ENCODE data around the gene NAALAD2. TPM values are rescaled to one million over a fixed set of nuclear protein-coding genes. Genes with fewer than 3 reads are reported as not detected.
"Not testable (repeated sequence)": the region's sequence is repeated elsewhere in the genome, so short reads cannot be mapped to it uniquely, and the experiment has no call there.

The NAALAD2 gene
- total and polyA plus RNA-seq, 4 experiments from 2014 or later: 0.08 TPM; not detected in 3

- Histone ChIP-seq H3K27ac (ENCODE audit: low read depth, low read length) (no peak overlapping the region), H3K4me3 (ENCODE audit: low read length in 2 of 2) (no peak overlapping the region), H3K9me3 (ENCODE audit: control insufficient read depth in 1 of 2, low read length in 2 of 2) (no peaks in the 10 kb centered on the region), H3K36me3 (ENCODE audit: insufficient read depth, low read length) (no peaks in the 10 kb centered on the region), H3K27me3 (ENCODE audit: insufficient read depth, low read length) (no peaks in the 10 kb centered on the region), H3K4me1 (ENCODE audit: insufficient read depth, low read length) (no peaks in the 10 kb centered on the region)
- POLR2A ChIA-PET (ENCODE audit: partially characterized antibody): no interaction called here
- Mint-ChIP-seq H3K9me3 (no peaks in the 10 kb centered on the region), H3K27ac (no peak overlapping the region), H3K4me1 (no peaks in the 10 kb centered on the region), H3K36me3 (peaks cover 15 to 19% of the 10 kb centered on the region in 2 donors), H3K27me3 (no peaks in the 10 kb centered on the region), H3K4me3 (no peak overlapping the region)
- CTCF ChIA-PET (ENCODE audit: partially characterized antibody): interaction anchor here (1.0 kb wide), 1 partner anchor 12 kb away, joined by 6 read pairs; no protein-coding TSS in a partner anchor
- DNase-seq: no peak
- intact Hi-C loops (cut with micrococcal nuclease): no loop called here
These were observed 58.6 kb downstream of the NAALAD2 start for GRCh38 chr11:90192869-90193582.

DNA sequence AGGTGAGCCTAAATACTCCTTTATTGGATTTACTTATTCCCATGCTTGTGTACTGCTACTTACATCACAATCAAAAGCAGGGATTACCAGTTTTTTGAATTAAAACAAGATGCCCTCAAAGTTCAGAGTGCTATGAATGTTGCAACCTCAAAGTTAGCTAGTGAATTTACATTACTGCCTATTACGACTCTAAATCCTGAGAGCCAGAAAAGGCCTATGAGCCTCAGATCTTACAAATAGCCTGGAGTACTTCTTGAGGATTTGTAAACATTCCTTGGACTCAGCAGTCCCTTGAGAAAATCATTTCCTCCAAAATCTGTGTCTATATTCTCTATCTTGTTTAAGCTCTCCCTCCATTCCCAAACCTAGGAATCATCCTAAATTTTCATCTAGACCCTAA, 62.9 kb downstream of the NAALAD2 start:
- H3K4me1 Mint-ChIP-seq: peaks cover 4 to 5% (median 5%) of the 10 kb centered on the region in 4 donors
- intact Hi-C loops (cut with micrococcal nuclease): no loop called here
- Histone ChIP-seq H3K4me1 (ENCODE audit: insufficient read depth, low read length) (peaks cover 4% of the 10 kb centered on the region), H3K27me3 (ENCODE audit: insufficient read depth, low read length) (no peaks in the 10 kb centered on the region), H3K4me3 (ENCODE audit: low read length in 2 of 2) (no peak overlapping the region), H3K27ac (ENCODE audit: low read depth, low read length) (no peak overlapping the region), H3K36me3 (ENCODE audit: insufficient read depth, low read length) (peaks cover 2% of the 10 kb centered on the region), H3K9me3 (ENCODE audit: control insufficient read depth in 1 of 2, low read length in 2 of 2) (no peaks in the 10 kb centered on the region)
- no peaks in the 10 kb centered on the region for H3K27me3 Mint-ChIP-seq
- POLR2A ChIA-PET (ENCODE audit: partially characterized antibody): no interaction called here
- DNase-seq: no peak
- peak overlapping the region in 2 of 7 donors; percentile 5 to 68 for H3K27ac Mint-ChIP-seq
- no peaks in the 10 kb centered on the region for H3K9me3 Mint-ChIP-seq
- H3K36me3 Mint-ChIP-seq: peaks cover 22 to 40% of the 10 kb centered on the region in 2 donors
- no peak overlapping the region for H3K4me3 Mint-ChIP-seq
- CTCF ChIA-PET (ENCODE audit: partially characterized antibody): interaction anchor here (1.3 kb wide), 1 partner anchor 9 kb away, joined by 3 read pairs; no protein-coding TSS in a partner anchor

DNA sequence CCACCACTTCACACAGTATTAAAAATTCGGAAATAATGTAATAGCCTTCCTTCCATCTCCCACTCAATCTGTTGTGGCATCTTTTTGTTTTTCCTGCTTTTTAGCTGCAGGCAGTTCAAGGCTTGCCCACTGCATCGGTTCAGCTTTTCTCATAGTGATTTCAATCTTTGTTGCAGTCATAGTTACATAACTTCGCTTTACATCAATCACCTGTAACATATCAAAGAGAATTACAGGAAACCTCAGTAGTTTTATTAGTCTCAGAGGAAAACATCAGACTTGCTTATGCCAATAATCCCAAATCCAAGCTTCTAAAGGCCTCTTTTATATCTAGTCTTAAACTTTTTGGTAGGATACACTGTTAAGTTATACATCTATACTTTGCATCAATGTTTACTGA, 67.9 kb downstream of the NAALAD2 start:
- ChIA-PET POLR2A (ENCODE audit: partially characterized antibody) (no interaction called here), CTCF (ENCODE audit: partially characterized antibody) (no interaction called here)
- H3K9me3 Mint-ChIP-seq: no peaks in the 10 kb centered on the region
- peak in 3 of 5 donors; percentile 15 to 29 (median 28) for DNase-seq
- no peaks in the 10 kb centered on the region for H3K27me3 Mint-ChIP-seq
- peak overlapping the region; percentile 4 to 83 (median 54) for H3K27ac Mint-ChIP-seq
- Histone ChIP-seq H3K36me3 (ENCODE audit: insufficient read depth, low read length) (peaks cover 21% of the 10 kb centered on the region), H3K4me1 (ENCODE audit: insufficient read depth, low read length) (peaks cover 11% of the 10 kb centered on the region), H3K27ac (ENCODE audit: low read depth, low read length) (no peak overlapping the region), H3K4me3 (ENCODE audit: low read length in 2 of 2) (no peak overlapping the region), H3K27me3 (ENCODE audit: insufficient read depth, low read length) (no peaks in the 10 kb centered on the region), H3K9me3 (ENCODE audit: control insufficient read depth in 1 of 2, low read length in 2 of 2) (no peaks in the 10 kb centered on the region)
- H3K4me3 Mint-ChIP-seq: peak overlapping the region in 3 of 8 donors; percentile 53 to 62 (median 61)
- H3K4me1 Mint-ChIP-seq: peaks cover 10 to 14% (median 13%) of the 10 kb centered on the region in 4 donors
- intact Hi-C loops (cut with micrococcal nuclease): no loop called here
- H3K36me3 Mint-ChIP-seq: peaks cover 32 to 58% of the 10 kb centered on the region in 2 donors

- no peak for DNase-seq
- Mint-ChIP-seq H3K36me3 (peaks cover 29 to 62% of the 10 kb centered on the region in 2 donors), H3K9me3 (no peaks in the 10 kb centered on the region), H3K4me3 (no peak overlapping the region), H3K27ac (no peak overlapping the region), H3K4me1 (peaks cover 14 to 20% (median 15%) of the 10 kb centered on the region in 4 donors), H3K27me3 (no peaks in the 10 kb centered on the region)
- peaks cover 24% of the 10 kb centered on the region for H3K36me3 ChIP-seq (ENCODE audit: insufficient read depth, low read length)
- H3K4me3 ChIP-seq (ENCODE audit: low read length in 2 of 2): no peak overlapping the region
- POLR2A ChIA-PET (ENCODE audit: partially characterized antibody): interaction anchor here (0.6 kb wide), 1 partner anchor 704 kb away, joined by 3 read pairs; no protein-coding TSS in a partner anchor
- CTCF ChIA-PET (ENCODE audit: partially characterized antibody): interaction anchor here (0.7 to 2.1 kb wide), 18 partner anchors 9 to 273 kb away, joined by 3 to 23 read pairs (median 5); partner anchors contain the start of gene CHORDC1
- H3K4me1 ChIP-seq (ENCODE audit: insufficient read depth, low read length): peaks cover 11% of the 10 kb centered on the region
- intact Hi-C loops (cut with micrococcal nuclease): no loop called here
- H3K27ac ChIP-seq (ENCODE audit: low read depth, low read length): no peak overlapping the region
- H3K9me3 ChIP-seq (ENCODE audit: control insufficient read depth in 1 of 2, low read length in 2 of 2): no peaks in the 10 kb centered on the region
- no peaks in the 10 kb centered on the region for H3K27me3 ChIP-seq (ENCODE audit: insufficient read depth, low read length)
These were observed 69.9 kb downstream of the NAALAD2 start for GRCh38 chr11:90204407-90204806.

DNA sequence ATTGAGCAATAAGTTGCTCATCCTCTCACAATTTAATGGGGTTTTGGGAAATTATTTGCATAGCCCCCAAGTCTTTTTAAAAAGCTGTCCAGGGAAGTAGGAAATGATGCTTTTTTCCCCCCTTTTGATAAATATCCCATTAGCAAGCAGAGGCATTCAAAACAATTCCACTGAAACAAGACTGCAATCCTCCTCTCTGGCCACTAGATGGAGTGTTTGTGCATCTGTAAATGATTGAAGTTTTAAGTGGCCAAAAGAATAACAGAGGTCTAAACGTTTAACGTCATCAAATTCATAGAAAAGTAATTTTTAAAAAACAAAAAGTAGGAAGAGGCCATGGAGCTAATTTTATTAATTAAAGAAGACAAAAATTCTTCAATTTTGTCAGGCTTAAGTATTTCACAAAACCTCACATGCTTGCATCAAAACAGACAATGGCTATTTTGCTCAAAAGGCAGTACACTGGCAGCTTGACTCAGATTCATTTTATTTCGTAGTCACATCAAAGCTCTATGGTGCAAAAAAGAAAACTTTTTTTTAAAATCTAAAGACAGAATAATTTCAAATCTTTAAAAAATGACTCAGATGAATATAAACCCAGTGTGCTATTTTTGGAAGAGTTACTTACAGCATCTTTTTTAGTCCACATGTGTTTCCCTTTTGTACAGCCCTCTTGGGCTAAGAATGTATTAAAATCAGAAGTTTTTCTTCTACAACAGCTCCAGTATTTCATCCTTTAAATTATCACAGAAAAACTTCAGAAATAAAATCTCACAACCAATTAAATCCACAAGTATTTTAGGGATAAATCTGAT, 70.6 kb downstream of the NAALAD2 start:
- ChIA-PET CTCF (ENCODE audit: partially characterized antibody) (interaction anchor here (0.7 to 2.1 kb wide), 20 partner anchors 9 to 272 kb away, joined by 3 to 23 read pairs (median 4); partner anchors contain the start of gene CHORDC1), POLR2A (ENCODE audit: partially characterized antibody) (interaction anchor here (0.6 to 0.8 kb wide), 2 partner anchors 17 to 704 kb away, joined by 3 to 4 read pairs; no protein-coding TSS in a partner anchor)
- no peaks in the 10 kb centered on the region for H3K27me3 ChIP-seq (ENCODE audit: insufficient read depth, low read length)
- peak; percentile 33 to 55 (median 41) for DNase-seq
- H3K9me3 Mint-ChIP-seq: no peaks in the 10 kb centered on the region
- H3K27me3 Mint-ChIP-seq: no peaks in the 10 kb centered on the region
- H3K36me3 ChIP-seq (ENCODE audit: insufficient read depth, low read length): peaks cover 30% of the 10 kb centered on the region
- peaks cover 14 to 20% (median 18%) of the 10 kb centered on the region in 4 donors for H3K4me1 Mint-ChIP-seq
- H3K36me3 Mint-ChIP-seq: peaks cover 29 to 69% of the 10 kb centered on the region in 2 donors
- no peak overlapping the region for H3K4me3 Mint-ChIP-seq
- H3K4me1 ChIP-seq (ENCODE audit: insufficient read depth, low read length): peaks cover 11% of the 10 kb centered on the region
- H3K9me3 ChIP-seq (ENCODE audit: control insufficient read depth in 1 of 2, low read length in 2 of 2): no peaks in the 10 kb centered on the region
- no peak overlapping the region for H3K27ac ChIP-seq (ENCODE audit: low read depth, low read length)
- intact Hi-C loops (cut with micrococcal nuclease): loop anchor here (1.0 kb wide), 2 partner anchors 18 to 254 kb away; partner anchors contain the start of gene CHORDC1
- H3K27ac Mint-ChIP-seq: peak overlapping the region; percentile 41 to 87 (median 67)
- no peak overlapping the region for H3K4me3 ChIP-seq (ENCODE audit: low read length in 2 of 2)

GRCh38 chr11:90207992-90208391, 73.5 kb downstream of the NAALAD2 start:
- H3K9me3 Mint-ChIP-seq; H3K27me3 Mint-ChIP-seq; intact Hi-C loops (cut with micrococcal nuclease); H3K9me3 ChIP-seq (ENCODE audit: control insufficient read depth in 1 of 2, low read length in 2 of 2); H3K4me3 Mint-ChIP-seq; DNase-seq; H3K27me3 ChIP-seq (ENCODE audit: insufficient read depth, low read length); H3K4me3 ChIP-seq (ENCODE audit: low read length in 2 of 2); H3K4me1 ChIP-seq (ENCODE audit: insufficient read depth, low read length); H3K27ac ChIP-seq (ENCODE audit: low read depth, low read length); H3K27ac Mint-ChIP-seq: not testable (repeated sequence)
- Mint-ChIP-seq H3K4me1 (peaks cover 10 to 18% (median 14%) of the 10 kb centered on the region in 4 donors), H3K36me3 (peaks cover 24 to 71% of the 10 kb centered on the region in 2 donors)
- ChIA-PET POLR2A (ENCODE audit: partially characterized antibody) (interaction anchor here (1.0 kb wide), 1 partner anchor 14 kb away, joined by 3 read pairs; the partner anchor contains the start of gene CHORDC1), CTCF (ENCODE audit: partially characterized antibody) (interaction anchor here (1.8 kb wide), 1 partner anchor 12 kb away, joined by 4 read pairs; no protein-coding TSS in a partner anchor)
- peaks cover 33% of the 10 kb centered on the region for H3K36me3 ChIP-seq (ENCODE audit: insufficient read depth, low read length)
